ENCODE data around the gene MUSK. TPM values are rescaled to one million over a fixed set of nuclear protein-coding genes. Genes with fewer than 3 reads are reported as not detected.

MUSK gene
- total RNA-seq, 1 donor from 2014 or later: not detected

DNA sequence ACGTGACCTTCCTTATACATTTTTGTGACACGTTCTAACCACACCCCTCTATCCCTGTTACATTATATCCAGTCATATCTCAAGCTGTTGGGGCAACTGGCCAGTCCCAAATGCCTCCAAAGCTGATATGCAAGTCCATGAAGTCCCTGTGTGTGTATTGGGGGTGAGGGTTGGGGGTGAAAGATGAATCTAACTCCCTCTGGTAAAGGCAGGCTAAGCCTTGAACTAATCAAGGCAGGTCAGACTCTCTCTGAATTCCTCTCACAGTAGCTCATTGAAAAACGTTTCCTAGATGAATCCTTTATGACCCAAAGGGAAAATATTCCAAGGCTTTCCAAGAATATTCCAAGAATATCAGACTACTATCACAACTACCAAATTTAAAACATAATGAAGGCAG is 174.4 kb downstream of the MUSK start:
- TF ChIP-seq, protein P1, sequence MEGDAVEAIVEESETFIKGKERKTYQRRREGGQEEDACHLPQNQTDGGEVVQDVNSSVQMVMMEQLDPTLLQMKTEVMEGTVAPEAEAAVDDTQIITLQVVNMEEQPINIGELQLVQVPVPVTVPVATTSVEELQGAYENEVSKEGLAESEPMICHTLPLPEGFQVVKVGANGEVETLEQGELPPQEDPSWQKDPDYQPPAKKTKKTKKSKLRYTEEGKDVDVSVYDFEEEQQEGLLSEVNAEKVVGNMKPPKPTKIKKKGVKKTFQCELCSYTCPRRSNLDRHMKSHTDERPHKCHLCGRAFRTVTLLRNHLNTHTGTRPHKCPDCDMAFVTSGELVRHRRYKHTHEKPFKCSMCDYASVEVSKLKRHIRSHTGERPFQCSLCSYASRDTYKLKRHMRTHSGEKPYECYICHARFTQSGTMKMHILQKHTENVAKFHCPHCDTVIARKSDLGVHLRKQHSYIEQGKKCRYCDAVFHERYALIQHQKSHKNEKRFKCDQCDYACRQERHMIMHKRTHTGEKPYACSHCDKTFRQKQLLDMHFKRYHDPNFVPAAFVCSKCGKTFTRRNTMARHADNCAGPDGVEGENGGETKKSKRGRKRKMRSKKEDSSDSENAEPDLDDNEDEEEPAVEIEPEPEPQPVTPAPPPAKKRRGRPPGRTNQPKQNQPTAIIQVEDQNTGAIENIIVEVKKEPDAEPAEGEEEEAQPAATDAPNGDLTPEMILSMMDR (IDR thresholded peaks at IDR 0.05; ENCODE audit: partially characterized antibody, unreplicated experiment): no peak
- Mint-ChIP-seq H3K36me3 (ENCODE audit: unreplicated experiment) (no peaks in the 10 kb centered on the region), H3K9me3 (ENCODE audit: unreplicated experiment) (no peaks in the 10 kb centered on the region), H3K4me3 (ENCODE audit: unreplicated experiment) (no peak overlapping the region), H3K27me3 (ENCODE audit: unreplicated experiment) (no peaks in the 10 kb centered on the region), H3K27ac (ENCODE audit: unreplicated experiment) (no peak overlapping the region), H3K4me1 (ENCODE audit: low read depth, unreplicated experiment) (no peaks in the 10 kb centered on the region)
- no peak for DNase-seq

DNA sequence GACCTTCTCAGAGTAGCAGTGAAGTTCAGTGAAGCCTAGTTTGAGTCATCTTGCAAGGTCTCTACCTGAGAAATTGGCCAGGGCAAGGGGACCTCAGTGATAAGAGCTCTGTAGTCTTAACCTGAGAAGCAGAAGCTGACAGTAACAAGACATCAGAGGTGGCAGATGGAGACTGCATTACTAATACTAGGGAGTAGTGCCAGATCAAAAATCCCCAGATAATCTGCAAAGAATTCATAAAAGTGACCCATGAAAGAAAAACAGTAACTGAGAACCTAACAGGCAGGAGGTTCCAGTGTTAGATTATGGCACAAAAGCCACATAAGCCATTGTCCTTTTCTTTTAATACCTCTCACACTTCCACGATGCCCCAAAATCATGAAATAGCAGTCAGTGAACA is 175.5 kb downstream of the MUSK start:
- no peaks in the 10 kb centered on the region for H3K9me3 Mint-ChIP-seq (ENCODE audit: unreplicated experiment)
- no peak overlapping the region for H3K27ac Mint-ChIP-seq (ENCODE audit: unreplicated experiment)
- no peaks in the 10 kb centered on the region for H3K4me1 Mint-ChIP-seq (ENCODE audit: low read depth, unreplicated experiment)
- H3K27me3 Mint-ChIP-seq (ENCODE audit: unreplicated experiment): no peaks in the 10 kb centered on the region
- no peaks in the 10 kb centered on the region for H3K36me3 Mint-ChIP-seq (ENCODE audit: unreplicated experiment)
- H3K4me3 Mint-ChIP-seq (ENCODE audit: unreplicated experiment): no peak overlapping the region
- no peak for DNase-seq
- TF ChIP-seq, protein P1 (IDR thresholded peaks at IDR 0.05; ENCODE audit: partially characterized antibody, unreplicated experiment): no peak

GRCh38 chr9:110846215-110846614 is 177.6 kb downstream of the MUSK start:
- TF ChIP-seq, protein P1 (IDR thresholded peaks at IDR 0.05; ENCODE audit: partially characterized antibody, unreplicated experiment): no peak
- no peak overlapping the region for H3K4me3 Mint-ChIP-seq (ENCODE audit: unreplicated experiment)
- H3K36me3 Mint-ChIP-seq (ENCODE audit: unreplicated experiment): no peaks in the 10 kb centered on the region
- no peak for DNase-seq
- H3K27me3 Mint-ChIP-seq (ENCODE audit: unreplicated experiment): no peaks in the 10 kb centered on the region
- no peaks in the 10 kb centered on the region for H3K9me3 Mint-ChIP-seq (ENCODE audit: unreplicated experiment)
- H3K27ac Mint-ChIP-seq (ENCODE audit: unreplicated experiment): no peak overlapping the region
- H3K4me1 Mint-ChIP-seq (ENCODE audit: low read depth, unreplicated experiment): no peaks in the 10 kb centered on the region

GRCh38 chr9:110847671-110848070 is 179.1 kb downstream of the MUSK start:
- Mint-ChIP-seq H3K9me3 (ENCODE audit: unreplicated experiment) (no peaks in the 10 kb centered on the region), H3K36me3 (ENCODE audit: unreplicated experiment) (no peaks in the 10 kb centered on the region), H3K4me1 (ENCODE audit: low read depth, unreplicated experiment) (no peaks in the 10 kb centered on the region), H3K4me3 (ENCODE audit: unreplicated experiment) (no peak overlapping the region), H3K27me3 (ENCODE audit: unreplicated experiment) (no peaks in the 10 kb centered on the region), H3K27ac (ENCODE audit: unreplicated experiment) (no peak overlapping the region)
- TF ChIP-seq, protein P1 (IDR thresholded peaks at IDR 0.05; ENCODE audit: partially characterized antibody, unreplicated experiment): no peak
- DNase-seq: no peak

DNA sequence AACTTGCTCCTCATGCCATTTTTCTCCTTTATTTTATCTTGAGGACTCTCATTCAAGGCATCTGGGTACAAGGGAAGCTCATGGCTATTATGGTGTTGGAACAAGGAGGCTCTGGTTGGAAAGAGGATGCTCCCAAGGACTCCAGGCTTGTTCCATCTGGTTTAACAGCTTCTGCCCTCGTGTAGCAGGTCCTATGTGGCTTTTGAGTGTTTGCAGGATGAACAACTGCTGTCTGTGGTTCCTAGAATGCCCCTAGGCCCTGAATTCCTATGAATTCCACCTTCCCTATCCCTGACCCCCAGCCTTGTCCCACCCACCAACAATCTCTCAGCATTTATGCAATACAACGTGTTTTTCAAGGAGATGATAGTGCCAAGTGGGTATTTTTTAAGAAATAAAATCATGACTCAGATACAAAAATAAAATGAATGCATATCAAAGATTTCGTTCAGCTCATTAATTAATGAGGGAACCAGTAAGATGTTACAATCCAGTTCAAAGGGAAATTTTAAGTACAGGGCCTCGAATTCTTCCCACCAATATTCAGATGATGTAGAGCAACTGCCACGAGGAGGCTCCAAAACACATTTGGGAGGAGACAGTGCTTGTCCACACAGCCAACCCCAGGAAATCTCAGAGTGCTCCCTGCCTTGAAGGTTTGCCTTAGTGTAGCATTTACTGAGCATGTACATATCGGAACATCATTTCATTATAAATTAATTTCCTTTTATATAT is 182.0 kb downstream of the MUSK start:
- H3K4me3 Mint-ChIP-seq (ENCODE audit: unreplicated experiment): no peak overlapping the region
- no peaks in the 10 kb centered on the region for H3K27me3 Mint-ChIP-seq (ENCODE audit: unreplicated experiment)
- no peak overlapping the region for H3K27ac Mint-ChIP-seq (ENCODE audit: unreplicated experiment)
- TF ChIP-seq, protein P1 (IDR thresholded peaks at IDR 0.05; ENCODE audit: partially characterized antibody, unreplicated experiment): no peak
- no peak for DNase-seq
- H3K9me3 Mint-ChIP-seq (ENCODE audit: unreplicated experiment): no peaks in the 10 kb centered on the region
- no peaks in the 10 kb centered on the region for H3K36me3 Mint-ChIP-seq (ENCODE audit: unreplicated experiment)
- no peaks in the 10 kb centered on the region for H3K4me1 Mint-ChIP-seq (ENCODE audit: low read depth, unreplicated experiment)
